CD4-positive, alpha-beta T cell (primary cell): ENCODE measurements around the gene SLC43A1. TPM values are rescaled to one million over a fixed set of nuclear protein-coding genes. Genes with fewer than 3 reads are reported as not detected.
"Not testable (repeated sequence)": the region's sequence is repeated elsewhere in the genome, so short reads cannot be mapped to it uniquely, and the experiment has no call there.

Experiments
- ATAC-seq: fragments of 200-7000 bp; cut with Tn5 transposase; one replicate; pipeline ENCODE4 v1.10.0; 2022; ENCODE audit warnings: mild to moderate bottlenecking; ENCODE audit not compliant: poor library complexity
- CTCF ChIA-PET: fragments of 350-600 bp; sonication (Branson Sonifier 250); formaldehyde crosslinking; loops from one replicate; lab custom pipeline; 2021; ENCODE audit warnings: antibody characterized with exemption, inconsistent platforms; lab: Charles Lee
- POLR2A ChIA-PET: fragments of 350-600 bp; sonication (Branson Sonifier 250); formaldehyde crosslinking; loops from one replicate; lab custom pipeline; 2021; ENCODE audit warnings: antibody characterized with exemption, inconsistent platforms; lab: Charles Lee
- DNase-seq, 14 experiments: peaks; one replicate each; pipeline ENCODE4 v3.0.0-alpha.2; 2013 to 2020; ENCODE audit warnings: mixed read lengths in 2 of 14
- H3K27ac ChIP-seq, 2 donors: one replicate each; pipeline versions ENCODE4 v1.5.1 to v1.7.0; 2013; ENCODE audit warnings: low read length in 2 of 2, low read depth in 1 of 2, mild to moderate bottlenecking in 1 of 2
- H3K27me3 ChIP-seq, 2 experiments: 1 replicate in 1 of 2; 2 replicates in 1 of 2; pipeline versions ENCODE4 v1.6.1 to v1.7.0; 2013; ENCODE audit warnings: low read length in 2 of 2, control low read depth in 1 of 2, mild to moderate bottlenecking in 1 of 2, moderate library complexity in 1 of 2; ENCODE audit not compliant: insufficient read depth in 2 of 2, control insufficient read depth in 1 of 2
- H3K36me3 ChIP-seq: one replicate; pipeline ENCODE4 v1.6.1; 2013; ENCODE audit warnings: low read length, control low read depth; ENCODE audit not compliant: insufficient read depth
- H3K4me1 ChIP-seq: one replicate; pipeline ENCODE4 v1.6.1; 2013; ENCODE audit warnings: low read length, control low read depth; ENCODE audit not compliant: insufficient read depth
- H3K4me3 ChIP-seq: one replicate; pipeline ENCODE4 v1.5.1; 2013; ENCODE audit warnings: mild to moderate bottlenecking, low read length, moderate library complexity
- H3K9me3 ChIP-seq, 2 experiments: 1 replicate in 1 of 2; 2 replicates in 1 of 2; pipeline versions ENCODE4 v1.6.1 to v1.7.0; 2013; ENCODE audit warnings: low read length in 2 of 2, mild to moderate bottlenecking in 2 of 2, control low read depth in 1 of 2, moderate library complexity in 1 of 2; ENCODE audit not compliant: control insufficient read depth in 1 of 2, insufficient read depth in 1 of 2
- H3K27ac Mint-ChIP-seq: one replicate; pipeline ENCODE4 v1.8.0; 2020; ENCODE audit warnings: mixed read lengths
- H3K27me3 Mint-ChIP-seq: one replicate; pipeline ENCODE4 v1.8.0; 2021; ENCODE audit warnings: mixed read lengths
- H3K36me3 Mint-ChIP-seq: one replicate; pipeline ENCODE4 v1.8.0; 2021; ENCODE audit warnings: low read depth, mixed read lengths
- H3K4me1 Mint-ChIP-seq: one replicate; pipeline ENCODE4 v1.8.0; 2021; ENCODE audit warnings: low read depth, mixed read lengths
- H3K4me3 Mint-ChIP-seq: one replicate; pipeline ENCODE4 v1.8.0; 2020; ENCODE audit warnings: mild to moderate bottlenecking, mixed read lengths
- H3K9me3 Mint-ChIP-seq: one replicate; pipeline ENCODE4 v1.8.0; 2020; ENCODE audit warnings: mixed read lengths
- intact Hi-C, 2 experiments: fragments of 100-400 bp; cut with DNase I in 1 of 2; cut with micrococcal nuclease in 1 of 2; formaldehyde crosslinking; loops; one replicate each; pipeline versions ENCODE4 v1.15.1 to v1.9.0; 2023 to 2025; cut with DNase I, micrococcal nuclease
- total RNA-seq, 174 experiments: library from RNA in 2 of 174; stranded (reverse) in 2 of 174; gene quantifications; one replicate each; pipeline ENCODE4 v1.2.3 and lab custom pipeline; 2021 to 2026
- TF ChIP-seq, protein P1 (sequence below): fragments of 200-600 bp; IDR thresholded peaks from one replicate; pipeline ENCODE4 v1.8.0; 2022; ENCODE audit warnings: antibody characterized with exemption, mild to moderate bottlenecking

SLC43A1 gene
- total RNA-seq, 2 experiments from 2014 or later: 3.1 to 4.2 TPM

DNA sequence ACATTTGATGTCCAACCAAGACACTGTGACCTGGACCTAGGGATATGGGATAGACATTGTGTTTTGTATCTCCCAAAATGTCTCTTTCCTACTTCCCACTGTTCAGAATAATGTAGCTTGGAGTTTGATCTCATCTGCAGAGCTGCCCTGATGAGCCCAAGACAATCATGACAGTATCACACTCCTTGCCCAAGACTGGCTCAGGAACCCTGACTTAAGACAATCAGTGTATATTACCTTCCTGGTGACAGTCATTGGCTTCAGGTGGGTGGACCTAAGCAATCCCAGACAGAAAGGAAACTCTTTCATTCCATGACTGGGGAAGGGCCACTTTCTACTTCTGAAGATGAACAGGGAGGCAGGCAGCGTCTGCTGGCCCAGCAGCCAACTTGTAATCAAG lies 69.4 kb downstream of the SLC43A1 start:
- TF ChIP-seq, protein P1, sequence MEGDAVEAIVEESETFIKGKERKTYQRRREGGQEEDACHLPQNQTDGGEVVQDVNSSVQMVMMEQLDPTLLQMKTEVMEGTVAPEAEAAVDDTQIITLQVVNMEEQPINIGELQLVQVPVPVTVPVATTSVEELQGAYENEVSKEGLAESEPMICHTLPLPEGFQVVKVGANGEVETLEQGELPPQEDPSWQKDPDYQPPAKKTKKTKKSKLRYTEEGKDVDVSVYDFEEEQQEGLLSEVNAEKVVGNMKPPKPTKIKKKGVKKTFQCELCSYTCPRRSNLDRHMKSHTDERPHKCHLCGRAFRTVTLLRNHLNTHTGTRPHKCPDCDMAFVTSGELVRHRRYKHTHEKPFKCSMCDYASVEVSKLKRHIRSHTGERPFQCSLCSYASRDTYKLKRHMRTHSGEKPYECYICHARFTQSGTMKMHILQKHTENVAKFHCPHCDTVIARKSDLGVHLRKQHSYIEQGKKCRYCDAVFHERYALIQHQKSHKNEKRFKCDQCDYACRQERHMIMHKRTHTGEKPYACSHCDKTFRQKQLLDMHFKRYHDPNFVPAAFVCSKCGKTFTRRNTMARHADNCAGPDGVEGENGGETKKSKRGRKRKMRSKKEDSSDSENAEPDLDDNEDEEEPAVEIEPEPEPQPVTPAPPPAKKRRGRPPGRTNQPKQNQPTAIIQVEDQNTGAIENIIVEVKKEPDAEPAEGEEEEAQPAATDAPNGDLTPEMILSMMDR: no peak

DNA sequence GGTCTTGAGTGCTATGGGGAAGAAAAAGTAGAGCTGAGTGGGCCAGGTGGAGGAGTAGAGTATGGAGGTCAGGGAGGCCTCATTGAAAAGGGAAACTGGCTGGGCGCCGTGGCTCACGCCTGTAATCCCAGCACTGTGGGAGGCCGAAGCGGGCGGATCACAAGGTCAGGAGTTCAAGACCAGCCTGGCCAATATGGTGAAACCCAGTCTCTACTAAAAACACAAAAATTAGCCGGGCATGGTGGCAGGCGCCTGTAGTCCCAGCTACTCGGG lies 70.4 kb downstream of the SLC43A1 start:
- peaks cover 26% of the 10 kb centered on the region for H3K27me3 Mint-ChIP-seq
- H3K4me3 ChIP-seq, H3K4me1 Mint-ChIP-seq, H3K36me3 Mint-ChIP-seq, H3K4me1 ChIP-seq, H3K4me3 Mint-ChIP-seq, DNase-seq, CTCF ChIA-PET, POLR2A ChIA-PET, H3K9me3 ChIP-seq, intact Hi-C loops, H3K27ac Mint-ChIP-seq, H3K9me3 Mint-ChIP-seq, H3K27me3 ChIP-seq, H3K36me3 ChIP-seq, H3K27ac ChIP-seq, ATAC-seq: not testable (repeated sequence)

More for the DNA sequence above, 69.4 kb downstream of the SLC43A1 start:
- H3K9me3 Mint-ChIP-seq: no peaks in the 10 kb centered on the region
- no peak for DNase-seq
- peaks cover 28% of the 10 kb centered on the region for H3K27me3 Mint-ChIP-seq
- Histone ChIP-seq H3K9me3 (no peaks in the 10 kb centered on the region), H3K4me1 (no peaks in the 10 kb centered on the region), H3K36me3 (no peaks in the 10 kb centered on the region), H3K27me3 (no peaks in the 10 kb centered on the region), H3K4me3 (no peak overlapping the region), H3K27ac (no peak overlapping the region)
- no peak overlapping the region for H3K4me3 Mint-ChIP-seq
- ChIA-PET POLR2A (no interaction called here), CTCF (no interaction called here)
- H3K36me3 Mint-ChIP-seq: no peaks in the 10 kb centered on the region
- no peaks in the 10 kb centered on the region for H3K4me1 Mint-ChIP-seq
- no peak overlapping the region for H3K27ac Mint-ChIP-seq
- no peak for ATAC-seq
- intact Hi-C loops: no loop called here

DNA sequence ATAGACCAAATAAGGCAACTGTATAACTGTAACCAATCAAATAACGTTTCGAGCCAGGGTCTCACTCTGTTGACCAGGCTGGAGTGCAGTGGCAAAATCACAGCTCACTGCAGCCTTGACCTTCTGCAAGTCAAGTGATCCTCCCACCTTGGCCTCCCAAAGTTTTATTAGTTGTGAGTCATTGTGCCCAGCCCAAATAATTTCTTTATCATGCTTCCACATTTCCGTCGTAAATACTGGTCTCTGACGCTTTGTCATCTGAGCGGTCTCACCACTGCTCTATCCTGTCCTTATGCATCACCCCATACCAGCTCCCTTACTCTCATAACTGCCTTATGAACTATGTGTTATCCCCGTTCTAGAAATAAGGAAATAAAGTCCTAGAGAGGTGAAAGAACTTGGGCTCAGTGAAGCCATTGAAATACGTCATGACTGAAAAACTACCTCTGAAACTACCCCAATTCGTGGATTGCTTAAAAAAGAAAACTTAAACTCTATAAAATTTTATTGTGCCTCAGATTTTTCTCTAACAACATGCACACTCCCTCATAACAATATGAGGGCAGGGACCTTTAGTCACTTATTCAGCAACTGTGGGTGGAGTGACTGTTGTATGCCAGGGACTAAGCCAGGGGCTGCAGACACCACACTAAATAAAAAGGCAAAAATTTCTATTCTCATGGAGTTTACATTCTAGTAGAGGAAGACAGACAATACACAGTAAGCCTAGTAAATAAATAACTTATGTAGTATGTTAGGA lies 71.0 kb downstream of the SLC43A1 start:
- Histone ChIP-seq H3K36me3 (no peaks in the 10 kb centered on the region), H3K9me3 (no peaks in the 10 kb centered on the region), H3K4me1 (no peaks in the 10 kb centered on the region), H3K27ac (no peak overlapping the region), H3K4me3 (no peak overlapping the region), H3K27me3 (no peaks in the 10 kb centered on the region)
- DNase-seq (no peak), ATAC-seq (no peak)
- TF ChIP-seq, protein P1: no peak
- ChIA-PET POLR2A (no interaction called here), CTCF (no interaction called here)
- intact Hi-C loops: no loop called here
- Mint-ChIP-seq H3K4me1 (no peaks in the 10 kb centered on the region), H3K4me3 (no peak overlapping the region), H3K9me3 (no peaks in the 10 kb centered on the region), H3K36me3 (no peaks in the 10 kb centered on the region), H3K27me3 (peaks cover 20% of the 10 kb centered on the region), H3K27ac (no peak overlapping the region)
